HG03025 (cell line): ENCODE measurements around the gene DUOXA1.
A peak's percentile ranks its signal among the peaks of the same experiment; 100 is the strongest.

Source experiments
- ATAC-seq: cut with Tn5 transposase; IDR thresholded peaks from one replicate; pipeline ENCODE4 v1.9.1; 2021; ENCODE audit warnings: mild to moderate bottlenecking, moderate library complexity; ENCODE audit not compliant: unreplicated experiment, low FRiP score

Gene DUOXA1, protein sequence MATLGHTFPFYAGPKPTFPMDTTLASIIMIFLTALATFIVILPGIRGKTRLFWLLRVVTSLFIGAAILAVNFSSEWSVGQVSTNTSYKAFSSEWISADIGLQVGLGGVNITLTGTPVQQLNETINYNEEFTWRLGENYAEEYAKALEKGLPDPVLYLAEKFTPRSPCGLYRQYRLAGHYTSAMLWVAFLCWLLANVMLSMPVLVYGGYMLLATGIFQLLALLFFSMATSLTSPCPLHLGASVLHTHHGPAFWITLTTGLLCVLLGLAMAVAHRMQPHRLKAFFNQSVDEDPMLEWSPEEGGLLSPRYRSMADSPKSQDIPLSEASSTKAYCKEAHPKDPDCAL

DNA sequence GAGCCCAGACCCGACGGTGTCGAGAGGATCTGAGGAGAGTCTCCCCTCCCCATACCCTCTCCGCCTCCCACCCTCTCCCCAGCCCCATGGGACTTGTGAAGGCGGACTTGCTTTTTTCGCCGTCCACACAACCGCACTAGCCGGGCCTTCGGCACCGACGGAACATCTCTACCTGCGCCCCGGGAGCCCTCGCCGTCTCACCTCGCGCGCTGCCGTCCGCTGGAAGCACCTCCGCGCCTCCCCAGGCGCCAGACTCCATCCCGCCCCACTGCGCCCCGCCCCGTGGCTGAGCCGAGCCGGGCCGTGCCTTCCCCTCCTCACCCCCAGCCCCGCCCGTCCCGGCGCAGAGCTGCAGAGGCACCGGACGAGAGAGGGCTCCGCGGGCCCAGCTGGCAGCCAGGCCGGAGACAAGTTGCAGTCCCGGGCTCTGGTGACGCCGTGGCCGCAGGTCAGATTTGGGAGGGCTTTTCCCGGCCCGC lies at the start of gene DUOXA1, which contains the start of gene DUOX1:
TSS of gene DUOXA1 (minus strand) at position 229 of the 479 bp plus-strand sequence. CDS start 6,865 bp downstream, outside the sequence.
TSS of gene DUOX1 (plus strand) at position 344 of the 479 bp plus-strand sequence. CDS start 1,973 bp downstream, outside the sequence.
- no peak for ATAC-seq

DNA sequence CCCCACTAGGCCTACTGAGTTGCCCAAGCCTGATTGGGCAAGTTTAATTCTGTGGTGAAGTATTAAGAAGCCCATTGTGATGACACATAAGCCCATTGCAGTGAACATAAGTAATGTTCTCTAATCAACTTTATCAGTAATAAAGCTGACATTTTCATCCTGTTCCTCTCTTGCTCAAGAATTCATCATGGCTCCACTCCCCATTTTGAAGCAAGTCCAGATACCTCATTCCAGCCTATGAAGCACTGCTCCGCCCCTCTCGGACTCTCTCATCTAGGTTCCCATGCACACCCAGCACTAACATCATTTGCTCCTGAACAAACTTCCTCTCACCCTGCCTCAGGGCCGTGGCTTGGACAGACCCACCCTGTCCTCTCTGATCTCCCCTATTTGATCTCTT lies 47.6 kb upstream of the DUOXA1 start:
- no peak for ATAC-seq

DNA sequence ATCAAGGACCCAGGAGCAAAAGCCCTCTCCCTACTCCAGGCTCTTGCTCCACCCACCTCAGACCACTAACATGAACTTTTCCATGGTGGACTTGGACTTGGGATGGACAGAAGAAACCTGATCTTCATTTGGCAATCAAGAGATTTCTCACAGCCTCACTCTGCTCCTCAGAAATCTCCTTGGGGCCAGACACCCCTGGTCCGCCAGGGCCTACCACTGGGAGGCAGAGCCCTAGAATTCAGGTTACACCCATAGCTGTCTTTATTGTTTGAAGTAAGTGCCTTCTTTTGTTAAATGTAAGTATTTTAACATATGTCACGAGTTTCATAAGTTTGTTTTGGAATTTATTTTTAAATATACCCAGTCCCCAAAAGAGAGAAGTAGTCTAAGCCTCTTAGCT lies 44.9 kb upstream of the DUOXA1 start:
- no peak for ATAC-seq

DNA sequence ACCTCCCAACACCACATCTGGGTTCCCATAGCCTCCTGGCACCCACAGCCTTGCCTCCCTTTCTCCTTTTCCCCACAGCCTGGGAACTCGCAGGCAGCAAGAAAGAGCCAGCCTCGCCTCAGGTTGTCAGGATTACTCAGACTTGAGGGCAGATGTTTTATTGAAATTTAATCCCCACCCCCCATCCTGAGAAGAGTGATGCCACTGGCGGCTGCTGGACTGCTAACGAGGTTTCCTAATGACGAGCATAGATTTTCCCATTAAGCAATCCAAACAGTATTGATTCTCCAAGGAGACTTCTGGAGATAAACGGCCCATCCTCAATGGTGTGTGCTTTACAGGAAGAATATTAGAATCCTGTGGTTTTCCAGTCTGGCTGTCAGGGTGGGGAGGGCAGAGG lies 44.4 kb upstream of the DUOXA1 start:
- no peak for ATAC-seq

DNA sequence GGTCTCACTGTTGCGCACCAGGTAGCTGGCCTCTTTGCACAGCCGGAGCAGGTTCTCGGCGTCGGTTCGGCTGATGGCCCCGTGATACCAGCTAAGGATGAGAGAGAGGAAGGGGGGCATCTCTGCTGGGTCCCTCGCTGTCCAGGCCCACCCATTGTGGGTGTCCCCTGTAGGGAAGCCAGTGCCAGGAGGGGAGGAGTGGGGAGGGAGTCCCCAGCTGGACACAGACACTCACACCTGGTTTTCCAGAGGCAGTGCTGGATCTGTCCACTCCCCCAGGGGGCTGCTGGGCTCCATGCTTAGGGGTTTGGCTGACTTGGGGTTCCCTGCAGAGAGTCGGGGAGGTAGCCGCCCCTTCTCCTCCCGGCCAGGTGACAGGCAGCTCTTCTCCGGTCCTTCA lies 42.2 kb upstream of the DUOXA1 start:
- ATAC-seq: no peak

DNA sequence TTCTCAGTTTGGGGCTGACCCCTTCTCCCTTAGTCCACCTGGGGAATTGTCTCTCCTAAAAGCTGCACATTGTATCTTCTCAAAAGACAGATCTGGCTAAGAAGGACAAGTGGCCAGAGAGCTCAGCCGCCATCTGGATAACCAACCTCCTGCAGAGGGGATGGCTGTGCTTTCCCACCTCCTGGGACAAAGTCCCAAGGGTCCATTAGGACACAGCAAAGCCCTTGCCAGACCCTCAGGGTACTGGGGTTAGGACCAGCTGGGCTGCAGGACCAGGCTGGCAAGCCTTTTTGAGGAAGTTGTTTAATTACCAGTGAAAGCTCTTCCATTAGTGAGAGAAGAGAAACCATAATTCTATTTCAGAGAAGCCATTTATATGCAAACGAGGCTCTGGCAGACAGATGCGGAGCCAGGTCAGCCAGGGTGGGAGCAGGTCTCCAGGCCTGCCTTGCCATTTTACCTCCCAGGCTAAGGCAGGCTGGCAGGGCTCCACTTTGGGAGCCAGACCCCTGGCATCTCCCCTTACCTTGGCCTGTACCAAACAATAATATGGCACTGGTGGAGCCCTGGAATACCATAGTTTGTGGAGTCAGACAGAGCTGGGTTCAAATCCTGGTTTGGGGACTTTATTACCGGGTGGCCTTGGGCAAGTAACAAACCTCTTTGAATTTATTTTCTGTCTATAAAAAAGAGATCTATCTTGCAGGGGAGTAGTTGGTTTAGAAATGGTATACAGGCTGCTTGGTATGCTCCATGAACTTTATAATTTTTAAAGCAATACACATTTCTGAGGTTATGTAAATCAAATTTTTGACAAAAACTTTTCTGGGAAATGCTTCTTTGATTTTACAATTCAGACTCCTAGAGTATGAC lies 40.2 kb upstream of the DUOXA1 start:
- no peak for ATAC-seq

DNA sequence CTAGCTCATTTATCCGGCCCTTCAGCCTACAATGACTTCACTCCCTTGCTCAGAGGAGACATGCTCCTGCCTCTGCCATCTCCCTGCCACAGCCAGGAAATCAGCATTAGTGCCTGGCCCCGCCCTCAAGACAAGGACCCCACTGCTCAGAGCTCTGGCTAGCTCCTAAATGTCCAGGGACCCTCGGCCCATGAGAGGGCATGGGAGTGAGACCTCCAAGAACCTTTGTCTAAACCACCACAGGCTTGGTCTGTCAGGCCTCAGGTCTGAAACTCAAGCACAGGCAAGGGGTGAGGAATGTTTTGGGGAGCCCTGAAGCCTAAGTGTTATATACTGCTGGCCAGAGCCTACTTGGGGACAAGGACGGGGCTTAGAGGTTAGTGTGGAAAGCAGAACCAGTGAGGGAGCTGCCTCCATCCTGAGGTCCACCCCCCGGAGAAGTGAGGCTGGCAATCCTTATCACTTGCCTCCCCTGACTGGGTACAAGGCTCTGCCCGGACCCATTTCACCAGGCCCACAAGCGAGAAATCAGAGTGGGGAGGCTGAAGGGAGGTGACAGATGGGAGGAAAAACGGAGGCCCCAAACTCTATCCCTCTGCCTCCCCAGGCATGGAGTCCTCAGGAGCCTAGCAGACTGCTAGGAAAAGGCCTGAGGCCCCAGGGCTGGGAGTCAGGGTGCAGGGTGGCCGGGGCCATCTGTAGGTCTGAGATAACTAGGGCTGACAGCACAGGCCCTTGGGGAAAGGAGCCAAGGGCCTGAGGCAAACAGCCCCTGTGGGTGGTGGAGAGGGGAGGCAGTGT lies 39.3 kb upstream of the DUOXA1 start:
- no peak for ATAC-seq

DNA sequence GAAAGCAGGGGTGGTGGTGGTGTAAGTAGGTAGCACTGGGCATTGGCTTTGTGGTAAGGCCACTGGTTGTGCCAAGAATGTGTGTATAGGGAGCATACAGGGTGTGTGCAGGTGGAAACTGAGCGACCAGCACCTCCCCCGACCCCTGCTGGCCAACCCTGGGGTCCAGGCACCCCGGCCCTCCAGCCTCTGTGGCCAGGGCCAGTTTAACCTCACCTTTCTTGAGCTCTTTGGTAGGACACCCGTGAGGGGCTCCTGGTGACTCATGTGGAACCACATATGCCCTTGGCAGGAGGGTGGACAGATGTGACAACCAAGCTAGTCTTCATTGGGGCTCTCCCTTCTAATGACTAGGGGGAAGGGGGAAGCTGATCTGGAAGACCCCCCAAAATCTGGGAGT lies 38.6 kb upstream of the DUOXA1 start:
- no peak for ATAC-seq

DNA sequence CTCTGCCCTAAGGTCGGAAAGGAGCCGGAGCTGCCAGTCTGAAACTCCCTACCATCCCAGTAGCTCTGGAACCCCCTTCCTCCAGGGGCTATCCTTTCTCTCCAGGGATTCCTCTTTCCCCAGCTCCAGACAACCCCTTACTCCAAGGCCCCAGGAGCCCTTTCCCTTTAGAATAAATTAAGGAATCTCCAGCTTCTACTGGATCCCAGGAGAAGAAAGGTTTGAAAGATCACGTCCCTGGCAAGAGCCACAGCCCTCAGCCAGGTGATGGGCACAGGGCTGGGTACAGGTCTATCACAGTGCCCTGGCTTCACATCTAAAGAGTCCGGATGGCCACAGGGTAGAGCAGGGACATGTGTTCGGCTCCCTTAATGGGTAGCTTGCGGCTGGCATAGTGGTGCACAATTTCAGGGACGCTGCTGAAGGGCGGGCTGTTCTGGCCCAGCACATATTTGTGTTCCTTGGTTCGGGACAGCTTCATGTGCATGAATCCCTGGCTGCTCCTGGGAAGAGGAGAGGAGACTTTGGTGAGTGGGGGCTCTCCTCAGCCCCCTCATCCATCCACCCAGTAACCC lies 38.0 kb upstream of the DUOXA1 start:
- ATAC-seq: no peak

DNA sequence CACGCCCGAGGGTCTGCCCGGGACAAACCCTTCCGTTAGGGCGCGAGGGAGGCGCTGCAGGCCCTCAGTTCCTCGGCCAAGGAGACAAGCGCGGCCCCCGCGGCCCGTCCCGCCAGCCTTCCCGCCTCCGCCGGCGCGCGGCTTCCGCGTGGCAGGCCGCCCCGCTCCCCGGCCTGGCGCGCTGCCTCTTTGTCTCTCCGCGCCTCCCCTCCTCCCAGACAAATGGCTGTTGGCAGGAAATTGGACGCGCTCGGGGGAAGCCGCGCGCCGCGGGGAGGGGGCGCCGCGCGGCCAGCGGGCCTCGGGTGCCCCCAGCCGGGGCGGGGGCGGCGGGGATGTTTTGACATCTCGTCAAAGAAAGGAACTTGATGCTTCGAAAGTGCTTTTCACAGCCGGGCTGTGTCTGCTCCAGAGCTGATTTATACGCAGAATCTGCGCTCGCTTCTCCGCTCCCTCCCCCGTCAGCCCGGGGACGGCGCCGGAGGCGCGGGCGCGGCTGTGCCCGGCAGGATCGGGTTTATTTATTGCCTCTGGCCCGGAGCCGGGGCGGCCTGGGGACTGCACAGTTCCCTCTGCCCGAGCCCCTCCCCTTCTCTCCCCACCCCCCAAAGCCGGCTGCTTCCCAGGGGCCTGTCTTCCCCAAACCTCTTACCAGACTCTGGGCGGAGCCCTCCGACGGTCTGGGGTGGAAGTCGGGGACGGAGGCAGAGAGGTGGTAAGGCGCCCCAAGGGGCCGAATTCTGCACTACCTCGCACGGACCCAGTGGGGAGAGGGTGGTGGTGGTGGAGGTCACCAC lies 37.4 kb upstream of the DUOXA1 start:
- peak; percentile 86 for ATAC-seq

DNA sequence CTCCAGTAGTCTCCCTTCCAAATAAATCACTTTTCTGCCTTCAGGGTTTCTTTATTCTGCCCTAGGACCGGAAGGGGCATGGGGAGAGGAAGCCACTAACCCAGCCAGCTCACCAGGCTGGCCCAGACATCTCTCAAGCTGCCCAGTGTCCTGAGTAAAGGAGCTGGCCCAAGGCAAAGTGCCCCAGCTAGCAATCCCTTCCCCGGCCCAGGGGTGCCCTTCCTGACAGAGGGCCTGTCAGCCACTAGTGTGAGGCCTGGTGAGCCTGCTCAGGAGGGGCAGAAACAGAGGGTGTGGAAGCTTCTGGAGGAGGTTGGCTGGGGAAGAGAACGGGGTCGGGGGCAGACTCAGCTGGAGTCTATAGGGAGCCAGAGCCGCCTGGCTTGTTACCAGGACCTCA lies 35.9 kb upstream of the DUOXA1 start:
- ATAC-seq: no peak

DNA sequence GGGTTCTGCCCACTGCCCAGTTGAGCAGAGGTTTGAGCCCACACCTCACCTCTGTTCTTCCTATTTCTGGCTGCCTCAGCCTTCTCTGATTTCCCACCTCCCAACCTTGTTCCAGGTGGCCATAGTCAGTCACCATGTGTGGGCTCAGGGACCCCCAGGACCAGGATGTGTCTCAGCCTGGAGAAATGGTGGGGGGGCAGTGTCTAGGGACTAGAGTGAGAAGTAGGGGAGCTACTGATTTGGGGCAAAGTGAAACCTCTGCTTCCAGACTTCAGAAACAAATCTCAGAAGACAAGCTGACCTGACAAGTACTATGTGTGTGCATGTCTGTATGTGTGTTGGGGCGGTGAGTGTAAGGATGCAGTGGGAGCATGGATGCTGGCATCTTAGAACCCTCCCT lies 35.2 kb upstream of the DUOXA1 start:
- no peak for ATAC-seq

DNA sequence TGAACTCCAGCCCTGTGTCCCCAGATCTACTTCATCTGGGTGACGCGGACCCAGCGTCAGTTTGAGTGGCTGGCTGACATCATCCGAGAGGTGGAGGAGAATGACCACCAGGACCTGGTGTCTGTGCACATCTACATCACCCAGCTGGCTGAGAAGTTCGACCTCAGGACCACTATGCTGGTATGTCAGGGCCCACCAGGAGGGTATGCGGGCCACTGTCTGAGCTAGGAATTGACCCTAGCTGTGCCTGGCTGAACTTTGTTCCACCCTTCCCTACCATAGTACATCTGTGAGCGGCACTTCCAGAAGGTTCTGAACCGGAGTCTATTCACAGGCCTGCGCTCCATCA lies 33.8 kb upstream of the DUOXA1 start:
- ATAC-seq: no peak

DNA sequence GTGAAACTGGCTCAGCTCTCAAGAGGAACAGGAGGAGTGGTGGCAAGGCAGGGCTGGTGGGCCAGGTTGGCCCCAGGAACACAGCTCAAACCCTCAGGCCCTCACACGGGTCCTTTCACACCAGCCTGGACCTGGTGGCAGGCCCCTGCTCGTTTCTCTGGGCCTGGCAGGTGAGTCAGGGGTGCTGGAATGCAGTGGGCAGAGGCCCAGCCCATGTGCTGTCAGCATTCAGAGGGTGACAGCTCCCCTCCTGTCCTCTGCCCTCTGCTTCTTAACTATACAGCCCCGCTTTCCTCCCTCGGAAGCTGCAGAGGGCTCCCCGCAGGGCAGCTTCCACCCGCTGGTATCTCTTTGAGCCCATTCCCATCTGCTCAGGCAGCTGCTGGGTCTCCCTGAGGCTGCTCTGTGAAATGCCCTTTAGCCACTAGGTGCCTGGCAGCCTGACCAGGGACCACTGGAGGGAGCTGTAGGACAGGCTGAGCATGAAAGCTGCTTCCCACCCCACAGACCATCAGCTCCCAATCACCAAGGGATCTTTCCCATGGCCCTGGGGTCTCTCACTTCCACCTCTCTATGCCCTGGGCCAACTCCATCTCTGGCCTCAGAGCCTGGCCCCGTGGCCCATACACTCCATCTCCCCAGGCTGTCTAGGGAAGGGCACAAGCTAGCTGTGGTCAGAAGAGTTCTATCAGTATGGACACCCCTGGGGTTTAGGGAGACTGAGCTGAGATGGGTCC lies 33.3 kb upstream of the DUOXA1 start:
- no peak for ATAC-seq

DNA sequence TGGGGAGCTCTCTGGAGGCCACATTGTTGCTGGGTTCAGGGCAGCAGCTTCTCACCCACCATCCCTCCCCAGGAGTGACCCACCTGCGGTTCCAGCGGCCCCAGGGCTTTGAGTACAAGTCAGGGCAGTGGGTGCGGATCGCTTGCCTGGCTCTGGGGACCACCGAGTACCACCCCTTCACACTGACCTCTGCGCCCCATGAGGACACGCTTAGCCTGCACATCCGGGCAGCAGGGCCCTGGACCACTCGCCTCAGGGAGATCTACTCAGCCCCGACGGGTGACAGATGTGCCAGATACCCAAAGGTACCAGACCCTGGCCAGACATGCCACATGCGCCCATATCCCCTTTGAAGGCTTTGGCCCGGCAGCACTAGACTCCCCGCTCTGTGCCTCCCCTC lies 32.0 kb upstream of the DUOXA1 start:
- ATAC-seq: no peak

DNA sequence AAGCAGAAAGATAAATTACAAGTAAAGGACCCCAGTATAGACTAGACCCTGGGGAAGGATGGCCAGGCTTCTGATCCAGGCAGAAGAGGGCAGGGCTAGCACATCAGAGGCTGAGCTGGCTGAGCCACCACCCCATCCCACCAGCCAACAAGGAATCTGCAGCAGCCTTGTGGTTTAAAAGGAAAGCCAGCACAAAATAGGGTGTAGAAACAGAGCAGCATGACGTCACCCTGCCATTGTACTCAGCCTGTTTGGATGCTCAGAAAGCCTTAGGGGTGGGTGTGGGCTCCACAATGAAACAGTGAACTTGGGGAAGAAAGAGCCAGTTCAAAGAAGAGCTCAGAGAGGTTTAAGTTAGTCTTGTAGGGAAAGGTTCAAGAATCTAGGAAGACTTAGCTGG lies 28.3 kb upstream of the DUOXA1 start:
- ATAC-seq: no peak

DNA sequence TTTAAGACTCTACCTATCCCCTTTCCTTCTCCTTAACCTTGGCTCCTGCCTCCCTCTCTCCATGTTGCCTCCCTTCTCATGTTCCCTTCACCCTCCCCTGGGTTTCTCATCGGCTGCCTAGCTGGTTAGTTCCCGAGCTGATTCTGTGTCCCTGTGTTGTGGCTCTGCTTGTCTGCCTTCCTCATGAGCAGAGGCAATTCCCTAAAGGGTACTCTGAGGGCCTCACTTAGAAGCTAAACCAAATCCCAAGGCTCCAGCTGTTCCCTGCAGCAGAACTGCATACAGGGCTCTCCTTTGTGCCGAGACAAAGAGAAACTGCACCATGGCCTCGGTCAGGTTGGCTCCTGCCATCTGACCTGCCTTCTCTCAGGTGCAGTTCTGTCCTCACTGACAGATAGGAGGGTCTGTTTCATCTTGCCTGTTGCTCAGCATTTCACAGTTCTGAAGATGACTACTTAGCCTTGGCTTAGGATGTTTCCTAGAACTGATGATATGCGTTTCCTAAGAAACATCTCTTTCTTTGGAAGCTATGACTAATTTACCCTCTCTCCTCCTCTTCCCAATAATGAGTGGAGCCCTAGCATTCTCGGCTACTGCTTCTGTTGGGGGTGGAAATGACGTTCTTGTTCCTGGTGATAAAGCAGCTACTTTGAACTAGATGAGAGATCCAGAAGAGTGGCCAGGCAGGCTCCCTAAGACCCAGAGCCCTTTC lies 27.2 kb upstream of the DUOXA1 start:
- ATAC-seq: no peak

DNA sequence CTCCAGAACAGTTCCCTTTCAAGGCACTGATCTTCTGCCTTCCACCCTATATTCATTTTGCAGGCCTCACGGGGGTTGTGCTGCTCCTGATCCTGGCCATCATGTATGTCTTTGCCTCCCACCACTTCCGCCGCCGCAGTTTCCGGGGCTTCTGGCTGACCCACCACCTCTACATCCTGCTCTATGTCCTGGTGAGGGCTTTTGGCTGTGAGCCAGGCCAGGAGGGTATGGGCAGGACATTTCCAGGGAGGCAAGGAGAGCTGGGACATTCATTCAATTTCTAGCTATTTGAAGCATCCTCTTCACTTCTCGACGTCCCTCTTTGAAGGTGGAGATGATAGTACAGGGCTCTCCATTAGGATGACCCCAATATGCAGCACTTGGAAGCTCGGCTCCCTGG lies 26.1 kb upstream of the DUOXA1 start:
- no peak for ATAC-seq
